ENCODE measurements around the gene CYB561D2. TPM values are rescaled to one million over a fixed set of nuclear protein-coding genes. Genes with fewer than 3 reads are reported as not detected.

The CYB561D2 gene
- polyA plus RNA-seq, 1 donor, result 5.2 TPM

- peak; percentile 22 for DNase-seq (ENCODE audit: low read depth)
Observed at GRCh38 chr3:50390508-50391224, 40.0 kb downstream of the CYB561D2 start.

GRCh38 chr3:50392101-50392715, 41.5 kb downstream of the CYB561D2 start:
- no peak for DNase-seq (ENCODE audit: low read depth)

DNA sequence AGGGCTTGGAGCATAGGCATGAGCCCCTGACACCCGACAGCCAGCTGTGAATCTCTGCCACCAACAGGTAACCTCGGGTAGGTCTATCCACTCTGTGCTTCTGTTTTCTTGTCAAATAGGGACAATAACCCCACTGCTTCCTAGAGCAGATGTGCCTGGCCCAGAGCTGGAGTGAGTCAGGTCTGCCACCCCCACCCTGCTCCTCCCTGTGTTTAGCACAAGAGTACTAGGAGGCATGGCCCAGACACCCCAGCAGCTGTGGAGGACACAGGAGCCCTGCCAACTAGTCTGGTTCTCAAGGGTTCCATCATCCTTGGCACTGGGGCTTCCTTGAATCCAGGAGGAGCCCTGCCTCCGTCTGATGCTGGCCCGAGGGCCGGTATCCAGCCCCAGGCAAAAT, 42.4 kb downstream of the CYB561D2 start:
- no peak for DNase-seq (ENCODE audit: low read depth)

DNA sequence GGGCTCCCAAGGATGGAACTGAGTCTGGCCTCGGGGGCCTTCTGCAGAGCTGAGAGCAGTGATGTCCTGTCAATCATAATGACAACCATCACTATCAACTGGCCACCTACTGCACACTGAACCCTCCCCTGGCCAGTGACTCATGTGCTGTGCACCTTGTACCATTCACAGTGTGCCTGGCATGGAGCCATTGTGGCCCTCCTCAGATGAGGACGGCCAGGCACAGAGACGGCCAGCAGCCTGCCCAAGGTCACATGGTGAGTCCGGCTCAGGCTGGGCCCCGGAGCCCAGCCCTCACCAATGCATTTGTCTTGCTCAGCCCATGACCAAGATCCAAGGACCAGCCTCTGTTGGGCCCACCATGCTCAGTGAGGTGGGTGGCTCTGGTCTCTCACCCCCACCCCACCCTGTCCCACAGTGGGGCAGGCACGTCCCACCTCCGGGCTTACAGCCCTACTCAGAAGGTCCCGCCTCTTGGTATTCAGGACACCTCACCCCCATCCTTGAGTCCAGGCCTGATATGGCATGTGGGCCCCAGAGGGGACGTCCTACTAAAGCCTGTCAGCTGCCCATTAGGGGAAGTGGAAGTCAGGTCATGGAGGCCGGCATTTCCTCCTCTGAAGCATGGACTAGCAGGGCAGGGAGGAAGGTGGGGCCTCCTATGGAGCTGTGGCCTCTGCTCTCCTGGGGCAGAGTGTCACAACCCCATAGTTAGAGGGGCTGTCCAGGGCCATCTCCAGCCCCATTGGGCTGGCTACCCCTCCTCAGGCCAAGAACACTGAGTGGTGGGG, 44.6 kb downstream of the CYB561D2 start:
- no peak for DNase-seq (ENCODE audit: low read depth)

DNA sequence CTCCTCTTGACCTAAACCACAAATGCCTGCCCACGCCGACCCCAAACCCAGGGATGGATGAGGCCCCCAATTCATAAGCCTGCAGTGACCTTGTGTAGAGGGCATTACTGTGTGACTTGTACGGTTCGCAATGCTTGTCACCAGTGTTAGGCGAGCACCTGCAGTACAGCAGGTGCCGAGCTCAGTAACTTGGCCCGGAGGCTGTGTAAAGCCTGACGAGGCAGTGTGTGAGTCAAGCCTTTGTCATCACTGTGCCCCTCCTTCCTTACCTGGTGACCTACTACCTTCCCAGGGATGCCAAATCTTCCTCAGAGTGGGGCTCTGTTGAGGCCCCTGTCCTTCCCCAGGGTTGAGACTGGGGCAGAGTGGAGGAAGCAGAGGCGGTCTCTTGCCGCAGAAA, 45.8 kb downstream of the CYB561D2 start:
- no peak for DNase-seq (ENCODE audit: low read depth)

DNA sequence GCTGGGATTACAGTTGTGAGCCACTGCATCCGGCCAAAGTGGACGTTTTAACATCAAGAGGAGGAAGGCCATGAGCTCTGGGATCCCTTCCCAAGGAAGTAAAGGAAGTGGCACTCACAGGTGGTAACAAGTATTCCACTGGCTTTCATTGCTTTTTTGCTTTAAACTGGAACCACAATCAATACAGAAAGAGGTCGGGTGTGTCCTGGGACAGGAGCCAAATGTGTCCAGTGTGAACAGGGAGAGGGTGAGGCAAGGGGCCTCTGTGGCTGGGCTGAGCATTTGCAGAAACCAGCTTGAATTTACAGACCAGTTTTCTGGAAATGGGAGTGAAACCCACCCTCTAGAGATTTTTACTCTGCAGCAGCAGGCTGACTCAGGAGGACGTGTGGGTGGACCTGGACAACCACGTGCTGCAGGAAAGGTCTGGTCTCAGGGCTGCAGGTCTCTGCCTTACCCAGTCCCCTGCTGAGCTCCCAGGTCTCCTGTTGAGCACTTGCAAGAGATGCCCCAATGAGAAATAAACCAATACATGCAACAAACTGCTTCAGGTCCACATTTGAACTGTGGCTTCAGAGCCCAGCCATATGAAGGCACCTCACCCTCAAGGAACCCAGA, 51.4 kb downstream of the CYB561D2 start:
- DNase-seq (ENCODE audit: low read depth), result no peak

Other genes with a start within 250 kb of the CYB561D2 start
- 9.0 TPM for gene SEMA3F, start 195.5 kb upstream of the CYB561D2 start, polyA plus RNA-seq (ENCODE audit: insufficient read length)
- gene GNAT1, start 159.3 kb upstream of the CYB561D2 start, polyA plus RNA-seq (ENCODE audit: insufficient read length), result not detected
- gene SLC38A3, start 145.6 kb upstream of the CYB561D2 start, polyA plus RNA-seq (ENCODE audit: insufficient read length), result 3.9 TPM
- 158 TPM for gene GNAI2, start 114.7 kb upstream of the CYB561D2 start, polyA plus RNA-seq (ENCODE audit: insufficient read length)
- 36.7 TPM for gene SEMA3B, start 81.7 kb upstream of the CYB561D2 start, polyA plus RNA-seq (ENCODE audit: insufficient read length)
- gene LSMEM2, start 71.8 kb upstream of the CYB561D2 start, polyA plus RNA-seq (ENCODE audit: insufficient read length), result 41.6 TPM
- gene IFRD2, start 58.4 kb upstream of the CYB561D2 start, polyA plus RNA-seq (ENCODE audit: insufficient read length), result 46.2 TPM
- 2.3 TPM for gene HYAL3, start 51.5 kb upstream of the CYB561D2 start, polyA plus RNA-seq (ENCODE audit: insufficient read length)
- 6.3 TPM for gene NAA80, start 51.5 kb upstream of the CYB561D2 start, polyA plus RNA-seq (ENCODE audit: insufficient read length)
- 1.7 TPM for gene HYAL1, start 47.3 kb upstream of the CYB561D2 start, polyA plus RNA-seq (ENCODE audit: insufficient read length)
- gene HYAL2, start 28.1 kb upstream of the CYB561D2 start, polyA plus RNA-seq (ENCODE audit: insufficient read length), result 39.7 TPM
- gene TUSC2, start 22.6 kb upstream of the CYB561D2 start, polyA plus RNA-seq (ENCODE audit: insufficient read length), result 16.4 TPM
- 32.8 TPM for gene RASSF1, start 10.0 kb upstream of the CYB561D2 start, polyA plus RNA-seq (ENCODE audit: insufficient read length)
- 1.1 TPM for gene ZMYND10, start 5.1 kb upstream of the CYB561D2 start, polyA plus RNA-seq (ENCODE audit: insufficient read length)
- 19.6 TPM for gene NPRL2, start 87 bp upstream of the CYB561D2 start, polyA plus RNA-seq (ENCODE audit: insufficient read length)
- gene TMEM115, start 8.7 kb downstream of the CYB561D2 start, polyA plus RNA-seq (ENCODE audit: insufficient read length), result 23.3 TPM
- 4.3 TPM for gene CACNA2D2, start 152.8 kb downstream of the CYB561D2 start, polyA plus RNA-seq (ENCODE audit: insufficient read length)
- gene C3orf18, start 216.9 kb downstream of the CYB561D2 start, polyA plus RNA-seq (ENCODE audit: insufficient read length), result 19.8 TPM
- 12.4 TPM for gene HEMK1, start 218.7 kb downstream of the CYB561D2 start, polyA plus RNA-seq (ENCODE audit: insufficient read length)